HG03097 (cell line): Measurements from ENCODE around the gene COPS3.

Source experiments
- ATAC-seq: cut with Tn5 transposase; IDR thresholded peaks from one replicate; pipeline ENCODE4 v1.9.1; 2021; ENCODE audit not compliant: unreplicated experiment, low FRiP score

COPS3 gene

DNA sequence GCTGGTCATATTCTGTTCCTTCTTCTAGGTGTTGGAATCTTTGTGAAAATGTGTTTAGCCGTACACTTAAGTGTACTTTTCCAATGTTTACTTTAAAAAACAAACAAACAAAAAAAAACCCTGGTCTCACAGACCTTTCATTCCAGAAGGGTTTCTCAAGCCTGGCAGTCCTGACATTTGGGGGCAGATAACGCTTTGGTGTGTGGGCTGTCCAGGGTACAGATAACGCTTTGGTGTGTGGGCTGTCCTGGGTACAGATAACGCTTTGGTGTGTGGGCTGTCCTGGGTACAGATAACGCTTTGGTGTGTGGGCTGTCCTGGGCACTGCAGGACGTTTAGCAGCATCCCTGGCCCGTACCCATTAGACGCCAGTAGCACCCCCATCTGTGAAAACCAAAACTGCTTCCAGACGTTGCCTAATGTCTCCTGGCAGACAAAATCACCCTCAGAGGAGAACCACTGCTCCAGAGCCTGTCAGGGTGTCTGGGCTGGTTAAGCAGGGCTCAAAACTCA lies 28.8 kb downstream of the COPS3 start:
- no peak for ATAC-seq

DNA sequence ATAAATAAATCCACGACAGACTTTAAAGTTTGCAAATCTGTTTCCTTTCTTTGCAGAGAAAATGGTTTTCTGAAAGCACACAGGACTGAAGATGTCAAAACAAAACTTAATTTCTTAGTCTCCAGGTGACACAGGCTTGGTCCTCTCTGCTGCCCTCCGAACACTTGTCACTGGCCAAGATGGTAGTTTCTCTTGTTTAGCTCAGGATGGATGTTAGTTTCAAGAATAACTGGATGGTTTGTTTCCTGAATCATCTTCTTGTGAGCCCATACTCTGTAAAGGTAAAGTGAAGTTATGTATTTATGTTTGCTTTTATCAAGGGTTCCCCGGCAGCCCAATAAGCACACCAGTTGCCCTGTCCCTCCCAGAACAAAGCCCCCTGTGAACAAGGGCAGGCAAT lies 34.2 kb downstream of the COPS3 start:
- no peak for ATAC-seq

DNA sequence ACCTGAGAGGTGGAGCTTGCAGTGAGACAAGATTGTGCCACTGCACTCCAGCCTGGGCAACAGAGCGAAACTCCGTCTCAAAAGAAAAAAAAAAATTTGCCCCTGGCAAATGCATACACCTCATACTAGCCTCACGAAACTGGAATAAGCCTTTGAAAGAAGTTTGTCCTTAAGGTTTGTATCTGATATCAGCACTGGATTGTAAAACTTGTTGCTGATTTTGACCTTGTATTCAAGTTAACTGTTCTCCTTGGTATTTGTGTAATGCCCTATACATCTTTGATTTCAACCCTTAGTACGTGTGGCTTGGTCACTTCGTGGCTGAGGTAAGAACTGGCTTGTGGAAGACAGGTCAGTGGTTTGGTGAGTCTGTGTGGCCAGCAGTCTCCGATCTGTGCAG lies 37.9 kb downstream of the COPS3 start:
- ATAC-seq, result no peak

DNA sequence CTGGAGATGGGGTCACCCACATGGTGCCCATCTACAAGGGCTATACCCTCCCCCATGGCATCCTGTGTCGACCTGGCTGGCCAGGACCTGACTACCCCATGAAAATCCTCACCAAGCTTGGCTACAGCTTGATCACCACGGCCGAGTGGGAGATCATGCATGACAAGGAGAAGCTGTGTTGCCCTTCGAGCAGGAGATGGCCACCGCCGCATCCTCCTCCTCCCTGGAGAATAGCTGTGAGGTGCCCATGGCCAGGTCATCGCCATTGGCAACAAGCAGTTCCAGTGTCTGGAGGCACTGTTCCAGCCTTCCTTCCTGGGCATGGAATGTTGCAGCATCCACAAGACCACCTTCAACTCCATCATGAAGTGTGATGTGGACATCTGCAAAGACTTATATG lies 38.8 kb downstream of the COPS3 start:
- ATAC-seq, result no peak

DNA sequence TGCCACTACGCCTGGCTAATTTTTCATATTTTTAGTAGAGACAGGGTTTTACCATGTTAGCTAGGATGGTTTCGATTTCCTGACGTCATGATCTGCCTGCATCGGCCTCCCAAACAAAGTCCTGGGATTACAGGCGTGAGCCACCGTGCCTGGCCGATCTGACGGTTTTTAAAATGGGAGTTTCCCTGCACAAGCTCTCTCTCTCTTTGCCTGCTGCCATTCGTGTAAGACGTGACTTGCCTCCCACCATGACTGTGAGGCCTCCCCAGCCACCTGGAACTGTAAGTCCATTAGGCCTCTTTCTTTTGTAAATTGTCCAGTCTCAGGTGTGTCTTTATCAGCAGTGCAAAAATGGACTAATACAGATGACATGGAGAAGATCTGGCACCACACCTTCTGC lies 39.4 kb downstream of the COPS3 start:
- no peak for ATAC-seq

GRCh38 chr17:17239832-17240231 lies 41.2 kb downstream of the COPS3 start:
- ATAC-seq, result no peak

- peak; percentile 72 for ATAC-seq
Measured at GRCh38 chr17:17237026-17237799, 43.8 kb downstream of the COPS3 start, which contains the start of gene FLCN. TSS of gene FLCN (minus strand) at chr17:17237168. CDS start at chr17:17228137, 9,031 bp downstream.

GRCh38 chr17:17236295-17237025 lies 44.6 kb downstream of the COPS3 start:
- peak; percentile 22 for ATAC-seq

- ATAC-seq, result no peak
Measured at GRCh38 chr17:17235212-17236174, 45.6 kb downstream of the COPS3 start.

DNA sequence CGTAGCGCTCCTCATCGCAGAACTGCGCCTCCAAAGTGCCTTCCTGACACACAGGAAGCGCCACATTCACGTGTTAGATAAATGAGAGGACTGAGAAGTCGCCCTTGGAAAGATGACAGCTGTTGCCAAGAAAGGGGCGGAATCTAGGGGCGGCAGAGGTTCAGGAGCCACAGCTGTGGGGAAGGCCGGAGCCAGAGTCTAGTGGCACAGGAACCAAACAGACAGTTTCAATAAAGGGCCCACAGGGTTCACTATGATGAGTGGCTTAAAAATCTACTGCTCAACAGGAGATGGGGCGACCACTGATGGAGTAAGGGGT lies 48.8 kb downstream of the COPS3 start:
- ATAC-seq, result no peak

DNA sequence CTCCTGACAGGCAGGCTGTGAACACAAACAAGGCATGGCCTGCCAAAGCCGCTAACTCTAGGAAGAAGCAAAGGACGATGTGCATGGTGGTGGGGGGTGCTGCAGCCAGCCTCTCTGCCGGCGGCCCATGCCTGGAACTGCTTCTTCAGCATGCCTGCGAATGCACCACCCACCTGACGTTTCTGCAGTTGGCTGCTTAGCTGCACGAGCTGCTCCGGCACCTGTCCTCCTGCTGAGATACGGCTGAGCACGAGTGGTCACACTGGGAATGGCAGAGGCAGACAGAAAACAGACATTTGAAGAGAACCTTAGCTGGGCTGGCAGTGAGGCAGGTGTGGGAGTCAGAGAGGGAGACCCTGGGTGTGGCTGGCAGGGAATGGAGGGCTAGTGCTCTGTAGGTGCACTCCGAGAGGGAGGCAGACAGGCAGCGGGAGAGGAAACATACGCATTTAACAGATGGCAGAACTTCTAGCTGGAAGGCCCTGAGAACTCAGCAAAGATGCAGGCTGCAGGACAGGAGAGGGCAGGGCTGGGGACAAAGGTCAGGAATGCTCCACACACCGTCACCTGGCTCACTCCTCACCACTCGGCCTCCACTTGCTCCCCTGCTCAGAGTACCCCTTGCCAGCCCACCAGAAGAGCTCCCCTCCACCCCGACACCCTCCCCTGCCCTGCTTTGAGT lies 49.3 kb downstream of the COPS3 start:
- no peak for ATAC-seq

DNA sequence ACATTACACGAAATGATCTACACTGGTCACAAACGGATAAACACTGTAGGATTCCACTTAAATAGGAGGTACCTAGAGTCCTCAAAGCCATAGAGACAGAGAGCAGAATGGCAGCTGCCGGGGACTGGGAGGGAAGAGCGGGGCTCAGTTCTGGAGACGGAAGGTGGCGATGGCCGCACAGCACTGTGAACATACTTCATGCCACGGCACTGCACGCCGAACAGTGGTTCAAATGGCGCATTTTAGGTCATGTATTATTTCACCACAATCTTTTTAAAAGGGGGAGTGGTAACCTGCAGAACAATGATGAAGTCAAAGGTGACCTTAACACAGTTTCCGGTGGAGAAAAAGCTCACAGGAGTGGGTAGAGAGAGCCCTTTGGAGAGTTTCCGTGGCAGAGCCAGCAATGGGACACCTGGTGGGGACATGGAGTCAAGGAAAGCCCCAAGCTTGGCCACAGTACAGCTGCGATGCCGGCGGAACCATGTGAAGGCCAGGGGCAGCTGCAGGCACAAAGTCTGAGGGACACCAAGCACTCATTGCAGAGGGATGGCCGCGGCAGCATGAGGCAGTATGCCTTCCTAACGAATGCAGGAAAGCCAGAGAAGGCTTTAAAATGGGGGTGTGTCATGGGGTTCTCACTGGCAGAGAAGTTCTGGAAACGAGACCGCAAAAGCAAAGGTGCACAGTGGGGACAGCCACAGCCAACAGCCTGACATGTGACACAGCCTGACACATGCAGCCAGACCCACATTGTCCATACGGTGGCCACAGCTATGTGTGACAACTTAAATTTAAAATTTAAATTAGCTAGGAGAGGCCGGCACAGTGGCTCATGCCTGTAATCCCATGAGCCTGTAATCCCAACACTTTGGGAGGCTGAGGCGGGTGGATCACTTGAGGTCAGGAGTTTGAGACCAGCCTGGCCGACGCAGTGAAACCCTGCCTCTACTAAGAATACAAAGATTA lies 51.3 kb downstream of the COPS3 start:
- no peak for ATAC-seq

GRCh38 chr17:17228521-17229279 lies 52.3 kb downstream of the COPS3 start:
- no peak for ATAC-seq

DNA sequence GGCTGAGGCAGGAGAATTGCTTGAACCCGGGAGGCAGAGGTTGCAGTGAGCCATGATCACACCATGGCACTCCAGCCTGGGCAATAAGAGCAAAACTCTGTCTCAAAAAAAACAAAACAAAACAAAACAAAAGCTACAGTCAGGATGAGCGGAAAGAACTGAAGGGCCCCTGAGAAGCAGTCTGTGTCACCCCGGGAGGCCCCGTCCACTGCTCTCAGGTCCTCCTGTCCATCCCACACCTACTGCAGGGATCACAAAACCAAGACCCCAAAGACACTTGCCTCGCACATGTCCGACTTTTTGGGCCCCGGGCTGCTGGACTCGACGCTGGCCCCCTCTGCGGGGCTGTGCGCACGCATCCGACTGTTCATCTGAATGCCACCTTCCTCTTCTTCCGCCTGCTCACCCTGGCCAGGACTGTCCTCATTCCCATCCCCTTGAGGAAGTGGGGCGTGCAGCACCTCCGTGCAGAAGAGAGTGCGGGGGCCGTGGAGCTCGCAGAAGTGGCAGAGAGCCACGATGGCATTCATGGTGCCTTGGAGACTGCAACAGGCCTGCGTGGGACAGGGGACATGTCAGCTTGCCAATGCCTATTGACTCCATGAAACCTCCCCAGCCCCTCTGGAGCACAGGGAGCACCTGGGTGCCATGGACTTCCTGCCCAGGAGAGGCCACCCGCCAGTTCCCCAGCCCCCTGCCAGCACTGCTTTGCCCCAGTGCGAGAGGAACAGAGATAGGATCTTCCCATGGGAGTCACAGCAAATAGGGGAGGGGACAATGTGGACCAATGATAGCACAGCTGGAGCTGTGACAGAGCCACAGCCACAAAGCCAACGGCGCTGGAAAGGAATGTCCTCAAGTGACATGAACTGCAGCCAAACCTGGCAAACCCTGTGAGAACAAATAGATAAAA lies 53.2 kb downstream of the COPS3 start:
- ATAC-seq, result no peak

GRCh38 chr17:17226451-17227265 lies 54.4 kb downstream of the COPS3 start:
- ATAC-seq, result no peak

GRCh38 chr17:17225901-17226300 lies 55.1 kb downstream of the COPS3 start:
- no peak for ATAC-seq

- no peak for ATAC-seq
Measured at GRCh38 chr17:17224137-17224536, 56.9 kb downstream of the COPS3 start.
